GM21786 (cell line): ENCODE data around the gene MTCH1.

Experiments used
- ATAC-seq: cut with Tn5 transposase; IDR thresholded peaks from one replicate; pipeline ENCODE4 v1.9.1; 2021; ENCODE audit not compliant: unreplicated experiment

Gene MTCH1, protein sequence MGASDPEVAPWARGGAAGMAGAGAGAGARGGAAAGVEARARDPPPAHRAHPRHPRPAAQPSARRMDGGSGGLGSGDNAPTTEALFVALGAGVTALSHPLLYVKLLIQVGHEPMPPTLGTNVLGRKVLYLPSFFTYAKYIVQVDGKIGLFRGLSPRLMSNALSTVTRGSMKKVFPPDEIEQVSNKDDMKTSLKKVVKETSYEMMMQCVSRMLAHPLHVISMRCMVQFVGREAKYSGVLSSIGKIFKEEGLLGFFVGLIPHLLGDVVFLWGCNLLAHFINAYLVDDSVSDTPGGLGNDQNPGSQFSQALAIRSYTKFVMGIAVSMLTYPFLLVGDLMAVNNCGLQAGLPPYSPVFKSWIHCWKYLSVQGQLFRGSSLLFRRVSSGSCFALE

DNA sequence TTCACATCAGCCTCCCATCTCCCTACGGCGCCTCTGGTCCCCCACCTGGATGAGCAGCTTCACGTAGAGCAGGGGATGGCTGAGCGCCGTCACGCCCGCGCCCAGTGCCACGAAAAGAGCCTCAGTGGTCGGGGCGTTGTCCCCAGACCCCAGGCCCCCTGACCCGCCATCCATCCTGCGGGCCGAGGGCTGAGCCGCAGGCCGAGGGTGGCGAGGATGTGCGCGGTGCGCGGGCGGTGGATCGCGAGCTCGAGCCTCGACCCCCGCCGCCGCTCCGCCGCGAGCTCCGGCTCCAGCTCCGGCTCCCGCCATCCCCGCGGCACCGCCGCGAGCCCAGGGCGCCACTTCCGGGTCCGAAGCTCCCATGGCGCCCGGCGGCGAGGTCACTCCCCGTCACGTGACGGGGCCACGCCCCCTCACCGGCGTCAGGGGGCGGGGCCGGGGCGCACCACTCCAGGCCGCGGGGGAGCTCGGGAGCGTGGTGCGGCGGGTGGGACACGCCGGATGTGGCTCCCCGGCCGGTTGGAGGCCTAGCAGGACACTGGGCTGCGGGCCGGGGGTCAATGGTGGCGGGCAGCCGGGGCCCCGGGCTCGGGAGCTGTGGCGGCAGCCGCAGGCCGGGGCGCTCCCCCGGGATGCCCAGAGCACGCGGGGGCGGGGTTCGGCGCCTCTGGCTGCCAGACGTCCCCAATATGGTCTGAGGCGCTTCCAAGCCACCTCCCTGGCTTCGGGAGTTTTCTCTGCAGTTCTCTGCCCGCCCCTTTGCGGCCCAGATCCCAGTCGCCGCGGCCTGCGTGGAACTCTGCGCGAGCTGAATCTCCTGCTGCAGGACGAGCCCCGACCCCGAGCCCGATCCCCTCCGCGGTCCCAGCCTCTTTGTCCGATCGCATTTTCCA, at the start of gene MTCH1:
MTCH1 (minus strand) TSS at position 389 of the 896 bp plus-strand sequence; CDS start at position 366, 23 bp downstream.
- ATAC-seq = peak; percentile 83

DNA sequence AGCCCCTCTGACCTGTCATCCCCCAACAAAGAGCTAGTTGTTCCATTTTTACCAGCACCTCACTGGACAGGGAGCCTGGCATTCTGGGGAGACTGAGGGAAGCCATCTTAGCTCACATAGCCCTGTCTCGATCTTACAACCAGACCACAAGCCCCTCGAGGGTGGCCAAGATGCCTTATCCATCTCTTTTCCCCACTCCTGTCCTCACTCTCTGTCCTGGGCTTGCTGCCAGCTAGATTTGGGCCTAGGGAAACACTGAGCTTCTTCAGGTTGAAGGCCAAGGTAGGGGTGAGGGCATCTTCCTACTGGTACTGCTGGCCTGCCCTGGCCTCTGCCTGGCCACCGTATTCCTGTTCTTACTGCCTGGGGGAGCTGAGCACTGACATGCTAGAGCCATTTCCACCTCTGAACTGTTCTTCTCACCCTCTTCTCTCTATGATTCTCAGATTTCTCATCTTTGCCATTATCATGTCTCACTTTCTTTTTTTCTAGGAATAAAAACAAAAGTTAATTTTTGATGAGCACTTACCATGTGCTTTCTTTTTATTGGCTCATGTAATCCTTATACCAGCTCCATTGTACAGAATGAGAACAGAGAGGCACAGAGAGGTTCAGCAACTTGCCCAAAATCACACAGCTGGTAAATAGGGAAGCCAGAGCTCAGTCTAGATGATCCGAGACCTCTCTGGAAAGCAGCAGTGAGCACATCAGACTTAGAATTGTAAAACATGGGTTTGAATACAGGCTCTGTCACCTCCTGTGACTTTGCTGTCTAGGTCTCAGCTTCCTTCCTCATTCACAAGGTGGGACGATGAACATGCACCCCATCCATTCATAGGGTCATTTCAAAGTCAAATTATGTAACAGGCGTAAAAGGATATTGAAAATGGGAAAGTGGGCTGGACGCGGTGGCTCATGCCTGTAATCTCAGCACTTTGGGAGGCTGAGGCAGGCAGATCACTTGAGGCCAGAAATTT, 48.1 kb upstream of the MTCH1 start:
- no peak for ATAC-seq

DNA sequence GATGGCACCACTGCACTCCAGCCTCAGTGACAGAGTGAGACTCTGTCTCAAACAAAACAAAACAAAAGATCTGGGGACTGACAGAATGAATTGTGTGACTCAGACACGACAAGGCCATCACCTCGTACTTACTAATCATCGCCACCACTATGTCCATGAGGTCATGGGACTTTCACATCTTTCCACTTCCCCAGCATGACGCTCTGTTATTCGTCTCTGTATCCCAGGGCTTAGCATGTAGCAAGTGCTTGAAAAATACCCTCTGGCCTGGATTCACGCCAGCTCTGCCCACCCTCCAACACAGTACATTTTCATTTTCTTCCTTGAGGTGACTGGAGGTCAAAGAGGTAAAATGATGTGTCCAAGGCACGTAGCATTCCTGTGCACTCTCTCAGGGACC, 47.3 kb upstream of the MTCH1 start:
- no peak for ATAC-seq

DNA sequence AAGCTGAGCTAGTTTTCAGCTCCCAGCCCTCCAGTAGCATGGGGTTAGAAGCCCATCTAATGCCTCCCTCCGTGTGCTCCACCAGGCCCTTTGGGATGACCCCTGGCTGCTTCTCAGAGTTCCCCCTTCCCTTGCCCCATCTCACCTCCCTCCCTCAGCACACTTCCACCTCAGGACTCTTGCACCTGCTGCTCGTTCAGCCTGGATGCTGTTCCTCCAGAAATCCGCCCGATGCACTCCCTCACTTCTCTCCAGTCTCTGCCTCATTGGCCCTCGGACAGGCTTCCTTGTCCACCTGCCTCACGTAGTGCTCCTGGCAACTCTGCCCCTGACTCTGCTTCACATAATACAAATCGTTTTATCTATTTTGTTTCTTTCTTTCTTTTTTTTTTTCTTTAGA, 46.2 kb upstream of the MTCH1 start:
- ATAC-seq = no peak

DNA sequence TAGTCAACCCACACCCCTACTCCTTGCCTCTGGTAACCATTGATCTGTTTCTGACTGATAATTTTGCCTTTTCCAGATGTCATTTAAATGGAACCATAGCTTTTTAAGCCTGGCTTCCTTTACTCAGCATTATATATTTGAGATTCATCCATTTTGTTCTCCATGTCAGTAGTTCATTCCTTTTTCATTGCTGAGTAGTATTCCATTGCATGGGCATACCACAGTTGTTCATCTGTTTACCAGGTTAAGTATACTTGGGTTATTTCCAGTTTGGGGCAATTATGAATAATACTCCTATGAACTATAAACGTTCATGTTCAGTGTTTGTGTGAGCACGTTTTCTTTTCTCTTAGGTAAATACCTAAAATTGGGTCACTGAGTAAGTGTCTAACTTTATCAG, 44.6 kb upstream of the MTCH1 start:
- ATAC-seq = no peak

DNA sequence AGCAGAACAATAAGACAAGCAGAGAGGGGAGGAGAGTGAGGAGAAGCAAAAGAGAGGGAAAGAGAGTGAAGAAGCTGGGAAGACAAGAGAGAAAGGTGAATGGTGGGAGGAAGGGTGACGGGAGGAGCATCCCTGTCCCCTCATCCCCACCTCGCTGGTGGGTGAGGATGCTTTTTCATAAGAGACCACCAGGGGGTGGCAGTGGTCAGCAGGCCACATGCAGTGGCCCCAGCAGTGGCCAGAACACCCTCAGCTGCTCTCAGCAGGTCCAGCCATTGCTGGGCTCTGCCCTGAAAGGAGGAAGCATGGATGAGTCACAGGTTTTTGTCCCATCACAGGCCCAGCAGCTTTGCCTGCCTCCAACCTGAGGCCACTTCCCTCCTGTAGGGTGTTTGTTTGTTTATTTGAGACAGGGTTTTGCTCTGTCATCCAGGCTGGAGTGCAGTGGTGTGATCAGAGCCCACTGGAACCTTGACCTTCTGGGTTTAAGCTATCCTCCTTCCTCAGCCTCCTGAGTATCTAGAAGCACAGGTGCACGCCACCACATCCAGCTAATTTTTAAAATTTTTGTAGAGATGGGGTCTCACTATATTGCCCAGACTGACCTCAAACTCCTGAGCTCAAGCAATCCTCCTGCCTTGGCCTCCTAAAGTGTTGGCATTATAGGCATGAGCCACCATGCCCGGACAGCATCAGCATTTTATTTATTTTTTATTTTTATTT, 43.4 kb upstream of the MTCH1 start:
- ATAC-seq = no peak

DNA sequence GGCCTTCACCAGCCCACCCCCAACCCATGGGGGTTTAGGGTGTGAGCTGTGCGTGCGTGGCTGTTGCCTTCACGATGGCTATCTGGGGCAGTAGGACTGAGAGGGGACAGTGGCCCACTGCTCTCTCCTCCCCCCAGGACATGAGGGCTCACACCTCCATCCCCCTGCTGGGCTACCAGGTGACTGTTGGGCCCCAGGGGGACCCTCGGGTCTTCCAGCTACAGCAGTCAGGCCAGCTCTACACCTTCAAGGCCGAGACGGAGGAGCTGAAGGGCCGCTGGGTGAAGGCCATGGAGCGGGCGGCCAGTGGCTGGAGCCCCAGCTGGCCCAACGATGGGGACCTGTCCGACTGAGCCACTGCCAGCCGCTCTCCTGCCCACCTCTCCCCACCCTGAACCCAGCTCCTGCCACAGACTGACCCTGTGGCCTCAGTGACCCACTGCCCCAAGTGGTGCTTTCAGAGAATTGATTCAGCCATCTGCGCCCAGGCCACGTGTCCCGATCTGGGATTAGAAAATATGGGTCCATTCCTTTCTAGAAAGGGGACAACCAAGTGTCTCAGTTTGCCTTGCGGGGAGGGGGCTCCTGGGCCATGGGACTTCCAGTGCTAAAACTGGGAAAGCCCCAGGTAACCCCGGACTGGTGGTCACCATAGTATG, 41.9 kb upstream of the MTCH1 start:
- no peak for ATAC-seq

DNA sequence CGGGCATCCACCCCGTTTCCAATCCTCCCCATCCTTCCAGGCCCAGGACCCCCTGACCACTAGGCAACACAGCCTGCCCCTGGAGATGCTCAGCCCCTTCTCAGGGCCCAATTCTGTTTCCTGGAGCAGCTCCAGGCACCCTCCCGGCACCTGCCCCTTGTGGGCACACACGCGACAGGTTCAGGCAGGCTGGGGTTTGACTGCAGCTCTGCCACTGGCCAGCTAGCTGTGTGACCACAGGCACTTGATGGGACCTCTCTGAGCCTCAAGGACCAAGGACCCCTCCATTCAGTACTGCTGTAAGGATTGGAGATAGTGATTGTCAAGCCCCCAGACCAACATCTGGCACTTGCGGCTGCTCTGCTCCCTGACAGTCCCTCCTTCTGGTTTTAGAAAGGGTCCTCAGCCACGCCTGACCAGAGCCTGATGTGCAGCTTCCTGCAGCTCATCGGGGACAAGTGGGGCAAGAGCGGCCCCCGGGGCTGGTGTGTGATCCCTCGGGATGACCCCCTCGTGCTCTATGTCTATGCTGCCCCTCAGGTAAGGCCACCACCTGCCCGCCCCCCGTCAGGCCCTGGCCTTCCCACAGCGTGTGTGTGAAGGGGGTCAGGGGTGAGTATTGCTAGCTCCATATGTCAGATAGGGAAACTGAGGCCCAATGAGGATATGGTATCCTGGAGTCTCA, 41.2 kb upstream of the MTCH1 start:
- ATAC-seq = no peak

DNA sequence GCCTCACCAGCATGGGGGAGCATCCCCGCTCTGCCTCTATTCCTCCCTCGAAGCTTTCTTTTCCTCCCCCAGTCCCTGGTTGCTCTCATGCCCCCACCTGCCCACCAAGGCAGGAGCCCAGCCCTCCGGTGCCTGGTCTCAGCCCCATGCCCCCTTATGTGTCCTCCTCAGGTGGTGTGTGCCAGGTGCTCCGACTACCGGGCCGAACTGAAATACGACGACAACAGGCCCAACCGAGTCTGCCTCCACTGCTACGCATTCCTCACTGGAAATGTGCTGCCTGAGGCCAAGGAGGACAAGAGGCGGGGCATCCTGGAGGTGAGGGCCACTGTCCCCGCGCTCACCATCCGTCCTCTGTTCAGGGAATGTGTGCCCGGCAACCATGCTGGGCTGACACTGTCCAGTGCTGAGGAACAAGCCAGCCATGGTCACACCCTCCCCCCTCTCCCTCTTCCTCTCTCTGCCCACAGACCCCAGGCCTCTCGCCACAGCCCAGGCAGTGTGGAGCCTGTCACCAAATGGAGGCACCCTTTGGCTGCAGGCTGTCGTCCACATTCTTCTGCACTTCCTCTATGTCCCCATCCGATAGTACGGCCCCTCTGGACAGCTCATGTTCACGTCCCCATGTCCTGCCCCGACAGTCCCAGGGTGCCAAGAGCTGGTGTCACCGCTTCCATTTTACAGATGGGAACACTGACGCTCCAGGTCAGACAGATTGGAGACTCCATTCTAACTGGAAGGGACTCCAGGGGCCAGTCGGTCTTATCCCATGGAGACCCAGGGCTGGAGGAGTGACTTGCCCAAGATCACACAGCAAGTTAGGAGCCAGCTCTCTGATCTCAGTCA, 39.8 kb upstream of the MTCH1 start:
- ATAC-seq = no peak

DNA sequence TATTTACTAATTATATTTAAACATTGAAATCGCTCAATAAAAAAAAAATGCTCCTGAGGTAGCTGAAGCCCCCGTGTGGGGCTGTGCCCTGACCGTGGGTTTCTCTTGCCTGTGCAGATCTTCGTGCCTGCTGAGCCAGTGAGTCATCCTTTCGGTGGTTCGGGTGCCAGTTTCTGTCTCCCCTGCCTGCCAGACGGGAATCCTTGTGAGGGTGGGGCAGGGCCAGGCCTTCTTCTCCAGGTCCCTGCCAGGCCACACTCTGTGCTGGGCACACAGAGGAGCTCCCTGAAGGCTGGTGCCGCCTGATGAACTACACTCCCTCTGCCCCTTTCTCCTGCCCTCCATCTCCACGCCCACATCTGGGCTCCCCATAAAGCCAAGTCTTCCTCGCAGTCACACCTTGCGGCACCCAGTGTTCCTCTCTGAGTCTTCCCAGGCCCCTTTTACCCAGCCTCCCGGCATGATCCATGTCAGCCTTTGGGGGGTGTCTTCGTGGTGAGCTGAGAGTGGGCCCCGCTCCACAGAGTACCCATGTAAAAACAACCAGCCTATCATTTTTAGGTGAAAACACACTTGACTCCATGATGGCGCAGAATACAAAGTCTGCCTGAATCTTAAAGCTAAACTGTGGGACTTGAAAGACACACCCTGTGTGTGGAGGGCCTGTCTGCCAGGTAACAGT, 38.8 kb upstream of the MTCH1 start:
- no peak for ATAC-seq

DNA sequence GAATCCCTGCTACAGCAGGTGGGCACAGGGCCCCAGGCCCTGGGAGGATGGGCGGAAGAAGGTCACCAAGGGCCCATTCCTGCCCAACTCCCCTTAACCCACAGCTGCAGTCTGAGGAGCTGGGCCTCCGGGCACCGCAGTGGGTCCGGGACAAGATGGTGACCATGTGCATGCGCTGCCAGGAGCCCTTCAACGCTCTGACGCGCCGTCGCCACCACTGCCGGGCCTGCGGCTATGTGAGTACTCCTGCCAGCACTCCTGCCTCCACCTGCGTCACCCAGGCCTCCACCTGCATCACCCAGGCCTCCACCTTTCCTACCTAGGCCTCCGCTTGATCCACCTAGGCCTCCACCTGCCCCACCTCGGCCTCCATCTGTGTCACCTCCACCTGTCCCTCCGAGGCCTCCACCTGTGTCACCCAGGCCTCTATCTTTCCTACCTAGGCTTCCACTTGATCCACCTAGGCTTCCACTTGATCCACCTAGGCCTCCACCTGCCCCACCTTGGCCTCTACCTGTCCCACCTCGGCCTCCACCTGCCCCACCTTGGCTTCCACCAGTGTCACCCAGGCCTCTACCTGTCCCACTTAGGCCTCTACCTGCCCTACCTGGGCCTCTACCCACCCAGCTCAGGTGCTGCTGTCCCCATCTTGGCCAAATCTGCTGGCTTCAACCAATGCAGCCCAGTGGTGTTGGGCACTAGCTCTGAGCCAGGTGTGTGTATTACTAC, 36.3 kb upstream of the MTCH1 start:
- ATAC-seq = no peak

DNA sequence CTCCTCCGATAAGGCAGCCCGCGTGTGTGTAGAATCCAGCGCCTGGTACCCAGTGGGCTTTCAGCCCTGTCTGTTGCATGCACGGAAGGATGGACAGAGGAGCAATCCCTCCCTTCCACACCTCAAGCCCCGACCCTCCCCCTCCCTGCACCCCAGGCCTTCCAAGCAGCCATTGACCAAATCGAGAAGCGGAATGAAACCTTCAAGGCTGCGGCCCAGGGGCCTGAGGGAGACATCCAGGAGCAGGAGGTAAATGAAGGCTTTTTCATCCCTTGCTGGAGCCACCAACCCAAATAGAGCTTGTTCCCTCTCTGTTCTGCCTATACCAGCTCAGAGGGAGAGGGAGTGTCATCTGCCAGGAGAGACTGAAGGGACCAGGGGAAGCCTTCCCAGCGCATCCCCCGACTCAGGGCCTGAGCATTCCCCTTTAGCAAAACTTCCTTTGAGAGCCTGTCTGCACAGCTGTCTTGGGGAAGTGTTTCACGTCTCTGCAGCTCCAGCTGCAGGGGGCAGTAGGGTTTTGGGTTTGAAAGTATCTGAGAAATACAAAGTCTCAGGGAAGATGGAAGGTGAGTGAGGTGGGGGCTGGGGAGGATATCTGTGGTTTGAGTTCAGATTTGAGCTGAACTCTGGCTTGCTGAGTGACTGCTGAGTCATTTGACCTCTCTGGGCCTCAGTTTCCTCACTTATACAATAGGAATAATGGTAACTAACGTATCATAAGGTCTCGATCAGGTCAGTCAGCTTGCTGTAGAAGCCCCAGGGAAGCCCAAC, 35.5 kb upstream of the MTCH1 start:
- ATAC-seq = no peak

DNA sequence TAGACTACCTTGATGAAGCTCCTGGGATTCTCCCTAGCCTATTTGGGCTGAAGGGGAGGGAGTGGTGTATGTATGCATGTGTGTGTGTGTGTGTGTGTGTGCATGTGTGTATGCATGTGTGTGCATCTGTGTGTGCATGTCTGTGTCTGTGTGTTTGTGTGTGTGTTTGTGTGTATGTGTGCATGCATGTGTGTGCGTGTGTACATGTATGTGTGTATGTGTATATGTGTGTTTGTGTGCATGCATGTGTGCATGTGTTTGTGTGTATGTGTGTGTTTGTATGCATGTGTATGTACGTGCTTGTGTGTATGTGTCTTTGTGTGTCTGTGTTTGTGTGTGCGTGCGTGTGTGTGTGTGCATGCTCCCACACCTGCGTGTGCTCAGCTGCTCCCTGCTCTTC, 34.8 kb upstream of the MTCH1 start:
- no peak for ATAC-seq

DNA sequence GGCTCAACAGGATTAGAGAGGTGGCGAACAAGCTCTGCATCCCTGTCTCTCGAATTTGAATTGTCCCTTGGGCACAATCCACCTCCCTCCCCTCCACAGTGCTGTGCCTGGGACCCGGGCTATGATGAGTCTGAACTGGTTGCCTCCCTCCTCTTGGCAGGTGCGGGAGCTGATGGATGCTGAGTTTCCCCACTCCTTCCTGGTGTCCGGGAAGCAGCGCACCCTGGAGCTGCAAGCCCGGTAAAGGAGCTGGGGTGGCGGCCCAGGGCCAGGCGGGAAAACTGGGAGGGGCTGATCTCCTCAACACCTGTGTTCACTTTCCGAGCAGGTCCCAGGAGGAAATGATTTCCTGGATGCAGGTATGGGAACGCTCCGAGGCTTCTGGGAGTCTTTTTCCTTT, 34.4 kb upstream of the MTCH1 start:
- ATAC-seq = no peak

DNA sequence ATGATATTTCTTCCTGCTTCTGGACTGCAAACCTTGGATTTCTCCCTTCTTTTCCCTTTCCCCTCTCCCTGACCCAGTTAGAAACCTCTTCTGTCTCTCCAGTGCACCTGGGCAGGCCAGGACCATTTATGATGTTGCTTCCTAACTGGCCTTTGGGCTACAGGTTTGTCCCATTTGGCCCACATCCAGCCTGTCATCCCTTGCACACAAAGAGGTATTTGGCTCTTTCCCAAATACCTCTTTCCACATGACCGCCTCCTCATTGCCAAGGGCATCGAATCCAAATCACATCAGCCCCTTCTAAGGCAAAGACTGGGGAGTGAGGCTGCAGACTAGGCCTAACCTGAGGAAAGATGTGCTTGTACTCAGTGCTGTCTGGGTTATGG, 33.1 kb upstream of the MTCH1 start:
- no peak for ATAC-seq
